Endothelial cell of umbilical vein (primary cell): Measurements from ENCODE around the gene SMIM44. TPM values are rescaled to one million over a fixed set of nuclear protein-coding genes. Genes with fewer than 3 reads are reported as not detected.

Source experiments
- BruUV-seq: library from RNA; stranded (reverse); fragments of 400-500 nt; replicated peaks from 2 replicates; lab custom pipeline; 2021; lab: Mats Ljungman, UMichigan
- CTCF ChIA-PET: fragments of 300-600, 350-600 bp; sonication (Branson Sonifier 250); formaldehyde crosslinking; loops from one replicate; lab custom pipeline; 2021; ENCODE audit warnings: antibody characterized with exemption, inconsistent platforms; lab: Charles Lee
- POLR2A ChIA-PET: fragments of 300-600, 350-600 bp; sonication (Branson Sonifier 250); formaldehyde crosslinking; loops from one replicate; lab custom pipeline; 2021; ENCODE audit warnings: antibody characterized with exemption, inconsistent platforms; lab: Charles Lee
- DNase-seq: peaks from one replicate; pipeline ENCODE4 v3.0.0-alpha.2; 2011; ENCODE audit warnings: low read depth, low spot score
- FAIRE-seq: peaks from 2 replicates; lab custom pipeline; 2011; peaks lifted over from hg19 to GRCh38; lab: Jason Lieb, UNC
- H2AFZ ChIP-seq: 2 replicates; pipeline ENCODE4 v1.6.0; 2012; ENCODE audit warnings: low read depth, low read length, control low read depth, inconsistent platforms
- H3K27ac ChIP-seq: 2 replicates; pipeline ENCODE4 v1.5.1; 2011; ENCODE audit warnings: low read depth, mild to moderate bottlenecking, control low read depth, low read length, moderate library complexity; ENCODE audit not compliant: insufficient read depth
- H3K27me3 ChIP-seq, 2 experiments: 2 replicates each; pipeline versions ENCODE4 v1.6.0 to v1.6.1; 2011; ENCODE audit warnings: low read length in 2 of 2, mixed read lengths in 1 of 2; ENCODE audit not compliant: control insufficient read depth in 2 of 2, insufficient read depth in 2 of 2
- H3K36me3 ChIP-seq, 2 experiments: 2 replicates in 1 of 2; 3 replicates in 1 of 2; pipeline ENCODE4 v1.5.1; 2011; ENCODE audit warnings: low read length in 2 of 2, mild to moderate bottlenecking in 1 of 2, moderate library complexity in 1 of 2; ENCODE audit not compliant: control insufficient read depth in 2 of 2, insufficient read depth in 2 of 2; ENCODE audit errors: extremely low read depth in 1 of 2
- H3K4me1 ChIP-seq: 3 replicates; pipeline ENCODE4 v1.5.1; 2011; ENCODE audit warnings: mild to moderate bottlenecking, low read length; ENCODE audit not compliant: control insufficient read depth, insufficient read depth; ENCODE audit errors: extremely low read depth
- H3K4me2 ChIP-seq: 2 replicates; pipeline ENCODE4 v1.6.1; 2011; ENCODE audit warnings: low read length, control low read depth, mixed read lengths; ENCODE audit not compliant: insufficient read depth
- H3K4me3 ChIP-seq, 3 experiments: fragments of 200-600 bp in 1 of 3; sonication (generic), shearing (Covaris generic) in 1 of 3; replicated peaks in 1 of 3; 2 replicates each; pipeline ENCODE4 v1.5.1; 2011 to 2016; ENCODE audit warnings: control low read depth in 3 of 3, low read length in 3 of 3, mild to moderate bottlenecking in 2 of 3, inconsistent platforms in 1 of 3, low read depth in 1 of 3, moderate library complexity in 1 of 3; ENCODE audit not compliant: insufficient read depth in 1 of 3
- H3K79me2 ChIP-seq: 2 replicates; pipeline ENCODE4 v1.6.0; 2012; ENCODE audit warnings: low read length, inconsistent platforms; ENCODE audit not compliant: control insufficient read depth, insufficient read depth
- H3K9ac ChIP-seq: replicated peaks from 2 replicates; pipeline ENCODE3; 2011; ENCODE audit warnings: low read length, control low read depth; ENCODE audit not compliant: insufficient read depth; ENCODE audit errors: extremely low read depth
- H3K9me1 ChIP-seq: replicated peaks from 3 replicates; pipeline ENCODE4 v1.6.0; 2011; ENCODE audit warnings: mild to moderate bottlenecking, low read length; ENCODE audit not compliant: control insufficient read depth, insufficient read depth; ENCODE audit errors: extremely low read depth
- H3K9me3 ChIP-seq: replicated peaks from 2 replicates; pipeline ENCODE4 v1.5.1; 2012; ENCODE audit warnings: low read length, inconsistent platforms; ENCODE audit not compliant: control insufficient read depth, insufficient read depth
- H4K20me1 ChIP-seq: replicated peaks from 2 replicates; pipeline ENCODE3; 2011; ENCODE audit warnings: mild to moderate bottlenecking, low read length; ENCODE audit not compliant: control insufficient read depth, insufficient read depth; ENCODE audit errors: extremely low read depth
- EZH2 ChIP-seq: IDR thresholded peaks from 2 replicates; pipeline ENCODE4 v1.6.1; 2012; ENCODE audit warnings: borderline replicate concordance, low read depth, mild to moderate bottlenecking, moderate library complexity, low read length, inconsistent platforms; ENCODE audit not compliant: severe bottlenecking
- FOS ChIP-seq: IDR thresholded peaks from 2 replicates; pipeline ENCODE4 v1.6.1; 2011; ENCODE audit warnings: mild to moderate bottlenecking, low read length, moderate library complexity, borderline replicate concordance; ENCODE audit not compliant: insufficient read depth
- GATA2 ChIP-seq: IDR thresholded peaks from 2 replicates; pipeline ENCODE4 v1.7.0; 2011; ENCODE audit warnings: low read depth, mild to moderate bottlenecking, moderate library complexity, mixed read lengths, low read length; ENCODE audit not compliant: insufficient read length, insufficient read depth
- JUN ChIP-seq: IDR thresholded peaks from 2 replicates; pipeline ENCODE4 v1.6.1; 2011; ENCODE audit warnings: borderline replicate concordance, low read depth; ENCODE audit not compliant: insufficient read length, insufficient read depth
- MYC ChIP-seq: IDR thresholded peaks from one replicate; pipeline ENCODE4 v1.6.1; 2011; ENCODE audit warnings: mild to moderate bottlenecking, low read depth, low read length
- POLR2A ChIP-seq: IDR thresholded peaks from 2 replicates; pipeline ENCODE4 v1.6.1; 2012; ENCODE audit warnings: low read depth, mild to moderate bottlenecking, control low read depth, low read length
- POLR2AphosphoS5 ChIP-seq: IDR thresholded peaks from 2 replicates; pipeline ENCODE4 v1.6.1; 2012; ENCODE audit warnings: low read depth, mild to moderate bottlenecking, control low read depth, low read length, moderate library complexity; ENCODE audit not compliant: insufficient read depth
- dilution Hi-C: fragments of 300-500 bp; cut with MboI; formaldehyde crosslinking; loops from one replicate; pipeline ENCODE4 v1.15.0; 2019; ENCODE audit warnings: low sequenced_read_pairs; ENCODE audit not compliant: extremely low pct_ligation_motif_present
- intact Hi-C: fragments of 100-400 bp; cut with micrococcal nuclease; formaldehyde crosslinking; loops from one replicate; pipeline ENCODE4 v1.10.0; 2022
- polyA plus RNA-seq, 4 experiments: library from polyadenylated mRNA; depleted of rRNA in 3 of 4; stranded (reverse) in 3 of 4; unstranded in 1 of 4; fragments of >200 nt; gene quantifications; 2 replicates each; pipeline versions ENCODE4 v1.2.1 to v1.2.3, GENCODE V29; 2011 to 2012; ENCODE audit warnings: missing spikeins in 1 of 4
- total RNA-seq: library from RNA; stranded (reverse); gene quantifications from 2 replicates; pipeline ENCODE4 v1.2.3, GENCODE V29; 2021
- TF ChIP-seq, protein P1 (sequence below), 2 donors: IDR thresholded peaks; 1 replicate in 1 of 2; 2 replicates in 1 of 2; pipeline ENCODE4 v1.5.1; 2011; ENCODE audit warnings: low read length in 2 of 2, mild to moderate bottlenecking in 2 of 2, moderate library complexity in 2 of 2, control low read depth in 1 of 2, inconsistent platforms in 1 of 2, low read depth in 1 of 2; ENCODE audit not compliant: insufficient read depth in 1 of 2; ENCODE audit errors: extremely low read depth in 1 of 2
- TF ChIP-seq, protein P2 (sequence below): IDR thresholded peaks from 2 replicates; pipeline ENCODE4 v1.6.1; 2011; ENCODE audit not compliant: insufficient read depth, insufficient read length

Gene SMIM44
- total and polyA plus RNA-seq, 2 donors (not counting 3 experiments of a cell fraction or from before 2014, with no cell fraction given), result not detected

DNA sequence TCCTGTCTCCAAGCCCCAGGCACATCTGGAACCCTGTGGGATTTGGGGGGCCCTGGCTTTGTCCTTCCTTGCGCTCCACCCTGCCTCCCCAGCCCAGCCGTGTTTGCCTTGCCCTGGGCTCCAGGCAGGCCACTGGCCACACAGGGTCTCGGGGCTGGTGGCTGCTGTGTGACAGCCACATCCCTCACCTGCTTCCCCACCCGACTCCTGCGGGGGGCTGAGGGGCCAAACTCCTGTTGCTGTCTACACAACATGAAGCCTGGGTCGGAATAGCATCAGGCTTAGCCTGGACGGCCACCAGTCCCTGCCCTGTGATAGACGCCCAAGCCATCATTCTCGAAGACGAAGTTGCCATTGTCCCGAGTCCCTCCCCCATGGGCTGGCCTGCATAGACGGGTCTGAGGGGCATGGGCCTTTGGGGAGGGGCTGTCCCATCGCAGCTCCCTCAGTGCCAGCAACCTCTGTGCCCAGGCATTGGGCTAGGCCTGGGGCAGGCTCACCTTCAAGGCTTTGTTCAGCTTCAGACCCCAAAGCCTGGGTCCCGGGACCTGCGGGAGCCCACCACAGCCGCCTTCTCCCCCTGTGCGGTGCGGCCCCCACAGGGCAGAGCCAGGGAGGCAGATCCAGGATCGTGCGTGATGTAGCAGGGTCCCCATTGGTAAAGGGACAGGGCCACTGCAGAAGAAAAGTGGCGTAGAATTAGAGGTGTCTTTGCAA is 40.3 kb upstream of the SMIM44 start:
- Histone ChIP-seq H3K9me1 (no peaks in the 10 kb centered on the region), H3K4me3 (no peak overlapping the region), H2AFZ (no peak overlapping the region), H3K9ac (no peak overlapping the region), H3K79me2 (peaks cover 34% of the 10 kb centered on the region), H3K27ac (no peak overlapping the region), H3K4me1 (no peaks in the 10 kb centered on the region), H3K4me2 (no peak overlapping the region), H4K20me1 (no peaks in the 10 kb centered on the region), H3K9me3 (no peaks in the 10 kb centered on the region), H3K36me3 (peaks cover 0 to 51% of the 10 kb centered on the region in 2 experiments), H3K27me3 (no peaks in the 10 kb centered on the region)
- ChIA-PET POLR2A (no interaction called here), CTCF (no interaction called here)
- no peak for DNase-seq
- BruUV-seq, result no TSS peak
- intact Hi-C loops (no loop called here), dilution Hi-C loops (no loop called here)
- no peak for TF ChIP-seq GATA2
- TF ChIP-seq, protein P1, sequence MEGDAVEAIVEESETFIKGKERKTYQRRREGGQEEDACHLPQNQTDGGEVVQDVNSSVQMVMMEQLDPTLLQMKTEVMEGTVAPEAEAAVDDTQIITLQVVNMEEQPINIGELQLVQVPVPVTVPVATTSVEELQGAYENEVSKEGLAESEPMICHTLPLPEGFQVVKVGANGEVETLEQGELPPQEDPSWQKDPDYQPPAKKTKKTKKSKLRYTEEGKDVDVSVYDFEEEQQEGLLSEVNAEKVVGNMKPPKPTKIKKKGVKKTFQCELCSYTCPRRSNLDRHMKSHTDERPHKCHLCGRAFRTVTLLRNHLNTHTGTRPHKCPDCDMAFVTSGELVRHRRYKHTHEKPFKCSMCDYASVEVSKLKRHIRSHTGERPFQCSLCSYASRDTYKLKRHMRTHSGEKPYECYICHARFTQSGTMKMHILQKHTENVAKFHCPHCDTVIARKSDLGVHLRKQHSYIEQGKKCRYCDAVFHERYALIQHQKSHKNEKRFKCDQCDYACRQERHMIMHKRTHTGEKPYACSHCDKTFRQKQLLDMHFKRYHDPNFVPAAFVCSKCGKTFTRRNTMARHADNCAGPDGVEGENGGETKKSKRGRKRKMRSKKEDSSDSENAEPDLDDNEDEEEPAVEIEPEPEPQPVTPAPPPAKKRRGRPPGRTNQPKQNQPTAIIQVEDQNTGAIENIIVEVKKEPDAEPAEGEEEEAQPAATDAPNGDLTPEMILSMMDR (IDR thresholded peaks at IDR 0.05; ENCODE audit: extremely low read depth in 1 of 2, insufficient read depth in 1 of 2, low read depth in 1 of 2, low read length in 2 of 2), result no peak
- no peak for TF ChIP-seq POLR2AphosphoS5
- TF ChIP-seq JUN, result no peak
- TF ChIP-seq, protein P2, sequence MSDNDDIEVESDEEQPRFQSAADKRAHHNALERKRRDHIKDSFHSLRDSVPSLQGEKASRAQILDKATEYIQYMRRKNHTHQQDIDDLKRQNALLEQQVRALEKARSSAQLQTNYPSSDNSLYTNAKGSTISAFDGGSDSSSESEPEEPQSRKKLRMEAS, result no peak
- TF ChIP-seq POLR2A, result no peak
- no peak for TF ChIP-seq FOS
- no peak for TF ChIP-seq EZH2
- no peak for TF ChIP-seq MYC
- FAIRE-seq, result no peak
